Spleen (tissue), 11 donors: ENCODE data around the gene PKD1L1. TPM values are rescaled to one million over a fixed set of nuclear protein-coding genes. Genes with fewer than 3 reads are reported as not detected.

Experiments
- DNase-seq: peaks from one replicate; pipeline ENCODE4 v3.0.0-alpha.2; 2020
- H3K27ac ChIP-seq, 8 donors: fragments of 200-600 bp; sonication (generic) in 7 of 8; 1 replicate in 4 of 8; 2 replicates in 4 of 8; pipeline versions ENCODE4 v1.5.0 to v1.8.0; 2016 to 2021; ENCODE audit warnings: inconsistent platforms in 4 of 8, mild to moderate bottlenecking in 4 of 8, moderate library complexity in 1 of 8
- H3K27me3 ChIP-seq, 7 donors: fragments of 200-600 bp; sonication (generic) in 6 of 7; replicated peaks in 1 of 7; 1 replicate in 4 of 7; 2 replicates in 3 of 7; pipeline versions ENCODE4 v1.5.0 to v1.8.0; 2016 to 2021; ENCODE audit warnings: inconsistent platforms in 3 of 7, mild to moderate bottlenecking in 1 of 7
- H3K36me3 ChIP-seq, 6 donors: fragments of 200-600 bp; sonication (generic) in 5 of 6; 1 replicate in 4 of 6; 2 replicates in 2 of 6; pipeline versions ENCODE4 v1.5.0 to v1.8.0; 2016 to 2021; ENCODE audit warnings: inconsistent platforms in 2 of 6
- H3K4me1 ChIP-seq, 6 donors: fragments of 200-600 bp; sonication (generic) in 5 of 6; 1 replicate in 3 of 6; 2 replicates in 3 of 6; pipeline versions ENCODE4 v1.5.0 to v1.8.0; 2016 to 2021; ENCODE audit warnings: inconsistent platforms in 3 of 6
- H3K4me3 ChIP-seq, 8 donors: fragments of 200-600 bp; sonication (generic) in 7 of 8; 1 replicate in 4 of 8; 2 replicates in 4 of 8; pipeline versions ENCODE4 v1.5.0 to v1.8.0; 2016 to 2021; ENCODE audit warnings: inconsistent platforms in 4 of 8, mild to moderate bottlenecking in 4 of 8, moderate library complexity in 2 of 8
- H3K9me3 ChIP-seq, 8 donors: fragments of 200-600 bp; sonication (generic) in 7 of 8; 1 replicate in 4 of 8; 2 replicates in 4 of 8; pipeline versions ENCODE4 v1.5.0 to v1.8.0; 2016 to 2021; ENCODE audit warnings: inconsistent platforms in 4 of 8
- CTCF ChIP-seq, 11 experiments: fragments of 200-600 bp in 7 of 11; fragments of 450-650 bp in 4 of 11; sonication (generic) in 4 of 11; IDR thresholded peaks in 8 of 11; conservative IDR thresholded peaks in 3 of 11; 1 replicate in 7 of 11; 2 replicates in 4 of 11; pipeline versions ENCODE4 v1.4.0 to v1.8.0; 2016 to 2021; ENCODE audit warnings: antibody characterized with exemption in 11 of 11, inconsistent platforms in 4 of 11, mild to moderate bottlenecking in 1 of 11
- POLR2A ChIP-seq, 3 donors: fragments of 450-650 bp; IDR thresholded peaks; one replicate each; pipeline ENCODE4 v1.5.1; 2017; ENCODE audit warnings: antibody characterized with exemption in 3 of 3, mild to moderate bottlenecking in 1 of 3
- POLR2AphosphoS5 ChIP-seq, 3 donors: sonication (generic); formaldehyde crosslinking; IDR thresholded peaks; one replicate each; pipeline ENCODE4 v1.5.1; 2017; ENCODE audit warnings: antibody characterized with exemption in 3 of 3
- WGBS, 5 donors: extraction: QIAGEN DNeasy Blood & Tissue Kit in 3 of 5; methylation state at CpG; one replicate each; pipeline versions ENCODE4 v1.1.5 to v1.1.7; 2013 to 2018; 5-methylcytosine and 5-hydroxymethylcytosine counted together
- intact Hi-C: fragments of 100-400 bp; cut with DNase I; formaldehyde crosslinking; loops from one replicate; pipeline ENCODE4 v1.15.0; 2023; ENCODE audit warnings: low total_unique reads
- polyA plus RNA-seq, 3 donors: library from polyadenylated mRNA; stranded (reverse); fragments of 200-250 nt; gene quantifications; one replicate each; pipeline ENCODE4 v1.2.1, GENCODE V29; 2013
- total RNA-seq, 7 donors: library from RNA; depleted of rRNA in 3 of 7; stranded (reverse); fragments of >200 nt in 3 of 7; fragmentation: NEBNext Ultra II Directional in 4 of 7; extraction: Animal tissue kit (Norgen Biotek cat#: 25700) in 4 of 7; gene quantifications; one replicate each; pipeline versions ENCODE4 v1.1.0 to v1.2.1, GENCODE V29; 2016 to 2021
- donor health status: healthy with polysubstance abuse.
- donor health status: DM: no; HTN: no; CAD: no; lungs with moderate emphysema.
- donor health status: DM: no; HTN: no; CAD: no.
- donor health status: Bipolar disorder and iron deficiency.
- donor health status: healthy.
- donor health status: DM: no; HTN: no; CAD: no.
- donor health status: DM: yes; HTN: yes; CAD: no.

PKD1L1 gene
- total and polyA plus RNA-seq, 10 donors, result 0.28 to 1.3 (median 0.49) TPM

- H3K27me3 ChIP-seq, result no peaks in the 10 kb centered on the region
- intact Hi-C loops, result no loop called here
- no peaks in the 10 kb centered on the region for H3K4me1 ChIP-seq
- H3K36me3 ChIP-seq, result no peaks in the 10 kb centered on the region
- DNase-seq, result no peak
- no peak overlapping the region for H3K4me3 ChIP-seq
- no peaks in the 10 kb centered on the region for H3K9me3 ChIP-seq
- 41 to 55% (median 43%) methylated on average over 11 of the region's 11 CpGs for WGBS, 5 donors
- peak overlapping the region in 7 of 8 donors; percentile 30 to 67 (median 53) for H3K27ac ChIP-seq
- TF ChIP-seq POLR2A (IDR thresholded peaks at IDR 0.05), result no peak
- TF ChIP-seq POLR2AphosphoS5 (IDR thresholded peaks at IDR 0.05), result peak; percentile 25 to 39 (median 36)
- TF ChIP-seq CTCF (IDR thresholded peaks at IDR 0.05 in 8 of 11, conservative IDR thresholded peaks at IDR 0.05 in 3 of 11), result no peak
These were observed 161.6 kb downstream of the PKD1L1 start for GRCh38 chr7:47786557-47787248.

GRCh38 chr7:47785923-47786556, 162.2 kb downstream of the PKD1L1 start:
- H3K9me3 ChIP-seq, result no peaks in the 10 kb centered on the region
- H3K4me3 ChIP-seq, result no peak overlapping the region
- H3K4me1 ChIP-seq, result no peaks in the 10 kb centered on the region
- intact Hi-C loops, result no loop called here
- TF ChIP-seq CTCF (IDR thresholded peaks at IDR 0.05 in 8 of 11, conservative IDR thresholded peaks at IDR 0.05 in 3 of 11), result no peak
- TF ChIP-seq POLR2AphosphoS5 (IDR thresholded peaks at IDR 0.05), result no peak
- no peak for TF ChIP-seq POLR2A (IDR thresholded peaks at IDR 0.05)
- no peak for DNase-seq
- H3K27me3 ChIP-seq, result no peaks in the 10 kb centered on the region
- H3K36me3 ChIP-seq, result no peaks in the 10 kb centered on the region
- WGBS, 5 donors, result 90 to 95% (median 92%) methylated on average over 8 of the region's 8 CpGs
- peak overlapping the region in 7 of 8 donors; percentile 30 to 67 (median 51) for H3K27ac ChIP-seq

- Histone ChIP-seq H3K4me3 (no peak overlapping the region), H3K4me1 (no peaks in the 10 kb centered on the region), H3K9me3 (no peaks in the 10 kb centered on the region), H3K27ac (peak overlapping the region in 7 of 8 donors; percentile 33 to 67 (median 51)), H3K27me3 (no peaks in the 10 kb centered on the region), H3K36me3 (no peaks in the 10 kb centered on the region)
- WGBS, 5 donors, result 70 to 82% (median 76%) methylated on average over 5 of the region's 5 CpGs
- intact Hi-C loops, result no loop called here
- TF ChIP-seq CTCF (IDR thresholded peaks at IDR 0.05 in 8 of 11, conservative IDR thresholded peaks at IDR 0.05 in 3 of 11), result no peak
- no peak for TF ChIP-seq POLR2AphosphoS5 (IDR thresholded peaks at IDR 0.05)
- no peak for TF ChIP-seq POLR2A (IDR thresholded peaks at IDR 0.05)
- no peak for DNase-seq
These were observed 164.6 kb downstream of the PKD1L1 start for GRCh38 chr7:47783456-47784223.

GRCh38 chr7:47782792-47783191, 165.5 kb downstream of the PKD1L1 start:
- no peaks in the 10 kb centered on the region for H3K36me3 ChIP-seq
- no peak overlapping the region for H3K4me3 ChIP-seq
- no peaks in the 10 kb centered on the region for H3K4me1 ChIP-seq
- H3K27me3 ChIP-seq, result no peaks in the 10 kb centered on the region
- intact Hi-C loops, result no loop called here
- peak overlapping the region in 3 of 8 donors; percentile 10 to 67 (median 25) for H3K27ac ChIP-seq
- no peak for DNase-seq
- peaks cover 0 to under 1% (median 0%) of the 10 kb centered on the region in 8 donors for H3K9me3 ChIP-seq
- TF ChIP-seq POLR2AphosphoS5 (IDR thresholded peaks at IDR 0.05) (no peak), CTCF (IDR thresholded peaks at IDR 0.05 in 8 of 11, conservative IDR thresholded peaks at IDR 0.05 in 3 of 11) (no peak), POLR2A (IDR thresholded peaks at IDR 0.05) (no peak)
- WGBS, 5 donors, result 93 to 97% (median 96%) methylated on average over 4 of the region's 4 CpGs
